A204.1 (cell line): Measurements from ENCODE around the gene MIDN.
"Not testable (repeated sequence)": the region's sequence is repeated elsewhere in the genome, so short reads cannot be mapped to it uniquely, and the experiment has no call there.

Source experiments
- FAIRE-seq: peaks from 2 replicates; lab custom pipeline; 2012; peaks lifted over from hg19 to GRCh38; lab: Jason Lieb, UNC

Gene MIDN

DNA sequence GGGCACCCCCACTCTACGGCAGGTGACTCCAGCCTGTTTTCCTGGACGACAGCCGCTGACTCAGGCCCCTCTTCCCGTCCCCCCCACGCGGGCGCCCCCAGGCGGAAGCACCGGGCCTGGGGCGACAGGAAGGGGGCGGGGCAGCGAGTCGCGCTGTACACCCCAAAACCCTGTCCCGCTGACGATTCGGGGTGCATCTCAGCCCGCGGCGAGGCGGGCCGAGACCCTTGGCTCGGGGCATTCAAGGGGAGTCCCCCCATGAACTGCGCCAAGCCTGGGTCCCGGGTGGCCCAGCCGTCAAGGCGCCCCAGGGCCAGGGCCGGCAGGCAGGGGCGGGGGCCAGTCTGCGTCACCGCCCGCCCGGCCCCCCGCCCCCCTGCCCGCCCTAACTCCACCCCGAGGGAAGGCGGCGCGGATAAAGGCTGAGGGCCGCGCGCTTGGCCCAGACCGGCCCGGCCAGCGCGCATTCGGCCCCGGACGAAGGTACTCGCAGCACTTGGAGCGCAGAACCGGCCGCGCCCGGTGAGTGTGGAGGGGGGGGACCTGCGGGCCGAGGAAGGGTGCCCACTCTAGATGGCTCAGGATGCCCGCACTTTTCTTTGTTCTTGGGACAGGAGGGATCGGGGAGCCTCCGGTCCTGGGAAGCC is at the start of gene MIDN:
Gene MIDN (plus strand): TSS at position 445 of the 647 bp plus-strand sequence. CDS start 1,714 bp downstream, outside the sequence.
- no peak for FAIRE-seq

DNA sequence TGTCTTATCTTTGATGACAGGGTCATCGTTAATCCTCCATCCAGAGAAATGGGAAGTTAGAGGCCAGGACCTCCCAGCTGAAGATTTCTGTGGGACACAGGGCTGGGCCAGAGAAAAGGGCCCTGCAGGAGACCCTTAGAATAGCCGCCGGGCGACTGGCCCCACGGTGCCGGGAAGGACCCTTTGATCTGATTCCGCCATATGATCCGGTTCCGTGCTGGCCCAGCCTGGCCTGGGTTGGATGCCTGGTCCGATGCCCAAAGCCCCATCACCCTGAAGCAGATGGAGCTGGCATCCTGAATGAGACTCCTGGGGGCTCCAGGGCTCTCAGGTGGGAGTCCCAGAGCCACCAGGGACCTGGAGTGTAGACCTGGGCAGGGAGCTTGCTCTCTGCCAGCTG is 48.9 kb upstream of the MIDN start:
- FAIRE-seq, result no peak

DNA sequence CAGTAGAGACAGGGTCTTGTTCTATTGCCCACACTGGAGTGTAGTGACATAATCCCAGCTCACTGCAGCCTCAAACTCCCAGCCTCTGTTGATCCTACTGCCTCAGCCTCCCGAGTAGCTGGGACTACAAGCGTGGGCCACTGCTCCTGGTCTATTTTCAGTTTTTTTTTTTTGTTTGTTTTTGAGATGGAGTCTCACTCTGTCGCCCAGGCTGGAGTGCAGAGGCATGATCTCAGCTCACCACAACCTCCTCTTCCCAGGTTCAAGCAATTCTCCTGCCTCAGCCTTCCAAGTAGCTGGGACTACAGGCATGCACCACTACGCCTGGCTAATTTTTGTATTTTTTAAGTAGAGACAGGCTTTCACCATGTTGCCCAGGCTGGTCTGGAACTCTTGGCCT is 47.8 kb upstream of the MIDN start:
- FAIRE-seq, result not testable (repeated sequence)

DNA sequence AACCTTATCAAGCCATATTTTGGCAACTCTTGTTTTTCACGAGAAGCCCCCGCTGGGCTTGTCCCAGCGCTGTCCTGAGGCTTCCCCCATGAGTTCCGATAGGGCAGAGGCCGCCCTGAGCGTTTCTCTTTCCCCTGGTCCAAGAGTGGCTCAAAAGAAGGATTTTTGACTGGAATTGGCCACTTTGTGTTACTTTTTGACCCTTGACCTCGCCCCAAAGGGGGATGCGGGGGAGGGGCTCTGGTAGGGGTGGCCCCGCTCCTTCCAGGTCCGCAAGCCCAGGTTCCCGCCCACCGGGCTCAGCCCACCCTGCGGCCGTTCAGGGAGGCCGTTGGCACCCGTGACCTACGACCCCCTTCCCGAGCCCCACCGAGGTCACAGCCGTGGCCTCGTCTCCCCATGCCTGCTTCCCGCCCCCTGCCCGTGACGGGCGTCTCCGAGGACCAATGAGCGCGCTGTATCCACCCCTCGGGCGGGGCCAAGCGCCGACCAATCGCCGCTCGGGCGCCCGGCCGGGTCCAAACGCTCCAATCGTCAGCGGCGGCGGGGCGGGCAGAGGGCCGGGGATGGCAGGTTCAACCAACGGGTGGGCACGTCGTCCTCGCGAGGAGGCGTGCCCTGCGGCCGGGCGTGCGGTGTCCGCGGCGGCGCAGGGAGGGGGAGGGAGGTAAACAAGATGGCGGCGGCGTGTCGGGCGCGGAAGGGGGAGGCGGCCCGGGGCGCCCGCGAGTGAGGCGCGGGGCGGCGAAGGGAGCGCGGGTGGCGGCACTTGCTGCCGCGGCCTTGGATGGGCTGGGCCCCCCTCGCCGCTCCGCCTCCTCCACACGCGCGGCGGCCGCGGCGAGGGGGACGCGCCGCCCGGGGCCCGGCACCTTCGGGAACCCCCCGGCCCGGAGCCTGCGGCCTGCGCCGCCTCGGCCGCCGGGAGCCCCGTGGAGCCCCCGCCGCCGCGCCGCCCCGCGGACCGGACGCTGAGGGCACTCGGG is 43.0 kb upstream of the MIDN start, which contains the start of gene STK11:
Gene STK11 (plus strand): TSS at position 665 of the 986 bp plus-strand sequence. CDS start 1,136 bp downstream, outside the sequence.
- peak; percentile 90 for FAIRE-seq

DNA sequence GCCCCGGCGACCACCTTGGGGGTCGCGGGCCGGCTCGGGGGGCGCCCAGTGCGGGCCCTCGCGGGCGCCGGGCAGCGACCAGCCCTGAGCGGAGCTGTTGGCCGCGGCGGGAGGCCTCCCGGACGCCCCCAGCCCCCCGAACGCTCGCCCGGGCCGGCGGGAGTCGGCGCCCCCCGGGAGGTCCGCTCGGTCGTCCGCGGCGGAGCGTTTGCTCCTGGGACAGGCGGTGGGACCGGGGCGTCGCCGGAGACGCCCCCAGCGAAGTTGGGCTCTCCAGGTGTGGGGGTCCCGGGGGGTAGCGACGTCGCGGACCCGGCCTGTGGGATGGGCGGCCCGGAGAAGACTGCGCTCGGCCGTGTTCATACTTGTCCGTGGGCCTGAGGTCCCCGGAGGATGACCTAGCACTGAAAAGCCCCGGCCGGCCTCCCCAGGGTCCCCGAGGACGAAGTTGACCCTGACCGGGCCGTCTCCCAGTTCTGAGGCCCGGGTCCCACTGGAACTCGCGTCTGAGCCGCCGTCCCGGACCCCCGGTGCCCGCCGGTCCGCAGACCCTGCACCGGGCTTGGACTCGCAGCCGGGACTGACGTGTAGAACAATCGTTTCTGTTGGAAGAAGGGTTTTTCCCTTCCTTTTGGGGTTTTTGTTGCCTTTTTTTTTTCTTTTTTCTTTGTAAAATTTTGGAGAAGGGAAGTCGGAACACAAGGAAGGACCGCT is 42.1 kb upstream of the MIDN start:
- no peak for FAIRE-seq

DNA sequence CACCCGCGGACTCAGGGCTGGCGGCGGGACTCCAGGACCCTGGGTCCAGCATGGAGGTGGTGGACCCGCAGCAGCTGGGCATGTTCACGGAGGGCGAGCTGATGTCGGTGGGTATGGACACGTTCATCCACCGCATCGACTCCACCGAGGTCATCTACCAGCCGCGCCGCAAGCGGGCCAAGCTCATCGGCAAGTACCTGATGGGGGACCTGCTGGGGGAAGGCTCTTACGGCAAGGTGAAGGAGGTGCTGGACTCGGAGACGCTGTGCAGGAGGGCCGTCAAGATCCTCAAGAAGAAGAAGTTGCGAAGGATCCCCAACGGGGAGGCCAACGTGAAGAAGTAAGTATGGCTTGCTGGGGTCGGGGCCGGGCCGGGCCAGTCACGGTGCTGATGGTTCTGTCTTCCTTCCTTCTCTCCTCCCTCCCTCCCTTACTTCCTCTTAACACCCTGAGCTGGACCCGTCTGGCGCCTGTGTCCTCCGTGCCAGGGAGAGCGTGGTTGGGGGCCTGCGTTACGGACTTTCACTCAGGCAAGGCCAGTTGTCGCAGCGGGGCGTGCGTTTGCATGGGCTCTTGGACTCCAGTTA is 41.4 kb upstream of the MIDN start:
- no peak for FAIRE-seq

DNA sequence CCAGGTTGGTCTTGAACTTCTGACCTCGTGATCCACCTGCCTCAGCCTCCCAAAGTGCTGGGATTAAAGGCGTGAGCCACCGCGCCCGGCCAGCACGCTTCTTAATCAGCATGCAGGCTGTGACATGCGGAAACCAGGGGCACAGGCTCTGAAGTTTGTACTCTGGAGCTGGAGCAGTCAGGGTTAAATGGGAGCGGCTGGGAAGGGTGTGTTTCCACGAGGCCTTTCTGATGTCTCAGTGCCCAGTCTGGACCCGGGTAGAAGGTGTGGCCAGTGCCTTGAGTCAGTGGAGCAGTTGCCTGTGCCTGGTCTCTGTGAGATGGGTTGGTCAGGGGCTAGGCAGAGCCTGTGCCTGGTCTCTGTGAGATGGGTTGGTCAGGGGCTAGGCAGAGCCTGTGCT is 39.6 kb upstream of the MIDN start:
- not testable (repeated sequence) for FAIRE-seq

DNA sequence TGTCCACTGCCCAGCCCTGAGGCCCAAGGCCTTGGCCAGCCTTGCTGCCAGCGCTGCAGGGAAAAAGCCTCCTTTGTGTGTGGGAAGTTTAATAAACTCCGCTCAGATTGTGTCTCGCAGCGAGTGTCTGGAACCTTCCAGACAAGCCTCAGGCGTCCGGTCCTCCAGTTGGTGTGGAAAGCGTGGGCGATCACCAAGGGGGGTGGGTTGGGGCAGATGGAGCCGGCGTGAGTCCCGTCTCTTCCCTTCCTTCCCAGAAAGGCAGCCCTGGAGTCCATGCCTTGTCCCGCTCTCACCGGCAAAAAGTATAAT is 38.2 kb upstream of the MIDN start:
- no peak for FAIRE-seq

DNA sequence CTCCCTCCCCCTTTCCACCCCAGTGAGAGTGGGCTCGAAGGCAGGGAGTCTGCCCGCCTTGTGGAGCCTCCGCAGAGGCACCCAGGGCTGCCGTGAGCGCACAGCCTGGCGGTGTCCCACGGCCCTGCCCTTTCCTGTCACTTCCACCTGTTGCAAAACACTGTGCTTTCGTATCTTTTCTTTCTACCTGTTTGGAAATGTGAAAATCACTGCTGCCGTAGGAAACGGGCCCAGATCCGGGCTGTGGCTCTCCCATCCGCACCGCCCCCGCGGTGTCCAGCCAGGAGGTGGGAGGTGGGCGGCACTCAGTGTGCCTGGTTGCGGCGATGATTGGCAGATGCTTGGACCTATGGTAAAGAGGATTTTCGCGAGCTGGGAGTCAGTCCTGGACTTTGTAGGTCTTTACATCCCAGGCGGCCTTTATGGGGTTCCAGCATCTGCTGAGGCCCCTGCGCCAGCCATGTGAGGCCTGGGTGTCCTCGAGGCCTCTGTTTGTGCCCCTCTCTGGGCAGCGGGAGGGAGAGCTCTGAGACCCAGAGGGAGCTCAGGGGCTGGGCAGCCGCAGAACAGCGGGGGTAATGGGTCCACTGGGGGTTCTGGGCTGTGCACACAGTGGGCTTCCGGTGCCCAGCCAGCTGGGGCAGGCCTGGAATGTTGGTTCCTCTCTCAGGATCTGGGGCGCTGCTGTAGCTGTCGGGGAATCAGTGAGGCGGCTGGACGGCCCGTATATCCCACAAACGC is 36.7 kb upstream of the MIDN start:
- FAIRE-seq, result no peak

DNA sequence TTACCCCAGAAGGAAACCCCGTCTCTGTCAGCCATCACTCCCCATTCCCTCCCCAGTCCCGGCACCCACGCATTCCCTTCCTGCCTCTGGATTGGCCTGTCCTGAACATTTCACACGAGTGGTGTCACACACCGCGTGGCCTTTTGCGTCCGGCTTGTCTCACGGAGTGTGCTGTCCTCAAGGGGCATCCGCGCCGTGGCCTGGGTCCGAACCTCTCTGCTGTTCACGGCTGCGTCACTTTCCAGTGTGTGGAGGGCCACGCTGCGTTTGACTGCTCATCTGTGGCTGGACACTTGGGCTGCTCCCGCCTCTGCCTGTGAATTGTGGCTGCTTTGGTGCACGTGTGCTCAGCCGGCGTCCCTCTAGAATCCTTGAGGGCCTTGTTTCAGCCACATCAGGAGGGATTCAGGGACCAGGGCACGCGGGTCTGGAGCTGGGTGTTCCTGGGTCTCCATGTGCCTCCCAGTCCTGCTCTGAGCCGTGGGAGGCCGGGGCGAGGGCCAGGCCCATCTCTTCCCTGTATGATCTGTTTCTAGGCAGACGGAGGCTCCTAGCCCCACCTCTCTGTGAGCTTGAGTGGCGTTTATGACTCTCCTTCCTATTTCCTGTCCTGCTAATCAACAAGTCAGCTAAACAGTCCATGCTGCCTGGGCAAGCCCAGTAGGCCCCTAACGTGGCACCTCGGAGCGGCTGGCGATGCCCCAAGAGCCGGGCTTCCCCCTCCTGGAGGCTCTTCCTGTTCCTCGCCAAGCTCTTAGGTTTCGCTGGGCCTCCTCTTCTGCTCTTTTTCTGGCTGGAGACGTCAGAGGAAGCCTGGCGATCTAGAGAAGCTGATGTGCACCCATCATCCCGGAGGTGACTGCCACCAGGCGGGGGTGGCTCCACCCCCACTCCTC is 34.7 kb upstream of the MIDN start:
- no peak for FAIRE-seq

DNA sequence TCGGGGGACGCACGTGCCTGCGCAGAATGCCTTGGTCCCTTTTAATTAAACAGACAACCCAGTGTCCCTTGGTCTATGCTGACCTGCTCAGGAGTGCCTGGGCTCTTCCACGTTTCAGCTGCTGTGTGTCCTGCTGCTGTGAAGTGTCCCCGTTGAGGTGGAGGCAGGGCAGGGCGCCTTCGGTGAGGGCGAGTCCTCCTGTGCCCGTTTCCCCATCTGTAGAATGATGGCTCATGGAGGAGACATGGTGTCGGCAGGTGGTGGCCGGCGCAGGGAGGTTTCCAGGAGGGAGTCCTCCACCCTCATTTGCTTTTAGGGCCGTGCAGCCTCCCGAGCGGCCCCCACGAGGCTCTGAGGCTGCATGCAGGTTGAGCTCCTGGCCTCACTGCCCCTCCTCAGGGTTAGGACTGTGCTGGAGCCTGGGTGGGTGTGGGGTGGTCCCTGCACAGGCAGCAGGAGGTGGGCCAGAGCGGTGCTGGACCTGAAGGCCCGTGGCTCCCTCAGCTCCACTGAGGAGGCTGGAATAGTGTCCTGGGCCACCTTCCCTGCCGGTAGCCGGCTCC is 34.0 kb upstream of the MIDN start:
- no peak for FAIRE-seq

DNA sequence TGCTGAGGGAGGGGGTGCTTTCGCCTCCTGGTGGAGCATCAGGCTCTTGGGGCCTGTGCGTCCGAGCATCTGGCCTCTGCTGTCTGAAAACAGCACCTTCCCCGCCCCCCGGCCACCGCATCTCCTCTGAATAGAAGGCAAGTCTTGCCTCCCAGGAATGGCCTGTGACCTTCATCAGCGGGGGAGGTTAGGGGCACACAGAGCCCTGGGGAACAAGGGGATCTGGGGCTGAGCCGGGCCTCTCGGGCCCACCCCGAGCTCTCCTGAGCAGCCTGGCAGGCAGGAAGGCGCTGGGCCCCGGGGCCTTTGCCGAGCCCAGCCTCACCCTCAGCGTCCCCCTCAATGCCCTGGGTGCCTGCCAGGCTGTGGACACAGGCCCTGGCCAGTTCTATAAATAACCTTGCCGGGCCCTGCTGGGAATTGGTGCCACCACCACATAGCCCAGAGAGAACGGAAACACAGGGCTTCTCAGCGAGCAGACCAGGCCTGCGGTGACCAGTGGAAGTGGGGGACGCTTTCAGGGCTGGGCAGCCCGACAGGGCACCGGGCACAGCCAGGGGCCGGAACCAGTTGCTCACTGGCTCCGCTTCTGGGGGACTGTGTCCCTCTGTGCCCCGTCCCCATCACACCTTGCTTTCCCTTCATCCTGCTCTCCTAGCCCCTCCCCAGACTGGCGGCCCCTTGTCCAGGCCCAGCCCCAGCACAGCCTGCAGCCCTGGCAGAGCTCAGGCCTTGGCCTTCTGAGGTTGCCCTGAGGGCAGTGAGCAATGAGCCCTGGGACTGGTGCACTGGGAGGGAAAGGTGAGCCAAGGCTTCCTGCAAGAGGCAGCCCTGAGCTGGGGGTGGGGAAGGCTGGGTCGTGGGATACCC is 33.3 kb upstream of the MIDN start:
- FAIRE-seq, result no peak

DNA sequence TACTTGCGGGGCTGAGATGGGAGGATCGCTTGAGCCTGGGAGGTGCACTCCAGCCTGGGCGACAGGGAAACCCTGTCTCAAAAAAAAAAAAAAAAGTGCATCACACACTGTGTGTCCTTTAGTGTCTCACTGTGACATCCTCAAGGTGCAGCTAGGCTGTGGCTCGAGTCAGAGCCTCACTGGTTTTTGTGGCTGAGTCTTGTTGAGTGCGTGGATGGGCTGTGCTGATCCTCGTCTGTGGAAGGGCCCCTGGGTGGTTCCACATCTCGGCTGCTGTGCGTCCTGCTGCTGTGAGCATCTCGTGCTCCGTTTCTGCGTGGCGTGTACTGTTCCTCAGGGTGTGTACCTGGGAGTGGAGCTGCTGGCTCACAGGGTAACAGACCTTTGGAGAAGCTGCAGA is 31.6 kb upstream of the MIDN start:
- no peak for FAIRE-seq

DNA sequence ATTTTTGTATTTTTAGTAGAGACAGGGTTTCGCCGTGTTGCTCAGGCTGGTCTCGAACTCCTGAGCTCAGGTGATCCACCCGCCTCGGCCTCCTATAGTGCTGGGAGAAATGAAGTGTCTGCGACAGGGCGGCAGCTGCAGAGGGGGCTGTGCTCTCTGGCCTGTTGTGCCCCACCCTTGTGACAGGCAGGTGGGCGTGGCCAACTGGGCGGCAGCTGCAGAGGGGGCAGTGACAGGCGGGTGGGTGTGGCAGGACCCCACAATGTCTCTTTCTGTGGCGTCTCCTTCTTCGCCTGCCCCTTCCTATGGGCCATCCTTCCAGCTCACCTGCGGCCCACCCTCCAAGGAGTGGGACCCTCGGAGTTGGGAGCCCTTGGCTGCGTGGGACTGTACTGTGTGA is 31.0 kb upstream of the MIDN start:
- FAIRE-seq, result no peak

DNA sequence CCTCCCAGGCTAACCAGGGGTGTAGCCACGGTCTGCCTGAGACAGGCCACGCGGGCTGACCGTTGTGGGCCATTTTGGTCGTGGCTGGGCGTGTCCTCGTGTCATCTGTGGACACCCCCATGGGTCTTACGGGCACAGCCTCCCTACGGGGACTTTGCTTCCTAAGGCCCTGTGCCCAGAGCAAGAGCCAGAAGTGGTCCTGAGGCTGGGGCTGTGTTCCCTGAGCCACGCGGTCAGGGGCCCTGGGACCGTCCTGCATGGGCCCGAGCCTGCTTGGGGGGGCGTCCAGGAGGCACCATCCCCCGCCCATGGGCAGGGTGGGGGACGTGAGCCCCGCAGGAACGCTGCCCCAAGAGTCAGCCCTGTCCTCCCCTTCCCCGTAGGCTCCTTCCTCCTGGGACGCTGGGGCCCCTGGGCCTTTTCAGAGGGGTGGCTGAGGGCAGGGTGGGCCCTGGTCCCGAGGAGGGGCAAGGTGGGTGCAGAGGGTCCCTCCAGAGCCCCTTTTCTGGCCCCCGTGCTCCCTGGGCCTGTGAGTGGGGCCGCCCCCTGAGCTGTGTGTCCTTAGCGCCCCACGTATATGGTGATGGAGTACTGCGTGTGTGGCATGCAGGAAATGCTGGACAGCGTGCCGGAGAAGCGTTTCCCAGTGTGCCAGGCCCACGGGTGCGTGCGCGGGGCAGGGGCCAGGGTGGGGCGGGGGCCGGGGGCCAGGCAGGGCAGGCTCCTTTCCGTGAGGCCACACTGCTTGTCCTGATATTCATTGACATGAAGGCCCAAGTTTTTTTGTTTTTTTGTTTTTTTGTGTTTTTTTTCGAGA is 29.4 kb upstream of the MIDN start:
- FAIRE-seq, result no peak

DNA sequence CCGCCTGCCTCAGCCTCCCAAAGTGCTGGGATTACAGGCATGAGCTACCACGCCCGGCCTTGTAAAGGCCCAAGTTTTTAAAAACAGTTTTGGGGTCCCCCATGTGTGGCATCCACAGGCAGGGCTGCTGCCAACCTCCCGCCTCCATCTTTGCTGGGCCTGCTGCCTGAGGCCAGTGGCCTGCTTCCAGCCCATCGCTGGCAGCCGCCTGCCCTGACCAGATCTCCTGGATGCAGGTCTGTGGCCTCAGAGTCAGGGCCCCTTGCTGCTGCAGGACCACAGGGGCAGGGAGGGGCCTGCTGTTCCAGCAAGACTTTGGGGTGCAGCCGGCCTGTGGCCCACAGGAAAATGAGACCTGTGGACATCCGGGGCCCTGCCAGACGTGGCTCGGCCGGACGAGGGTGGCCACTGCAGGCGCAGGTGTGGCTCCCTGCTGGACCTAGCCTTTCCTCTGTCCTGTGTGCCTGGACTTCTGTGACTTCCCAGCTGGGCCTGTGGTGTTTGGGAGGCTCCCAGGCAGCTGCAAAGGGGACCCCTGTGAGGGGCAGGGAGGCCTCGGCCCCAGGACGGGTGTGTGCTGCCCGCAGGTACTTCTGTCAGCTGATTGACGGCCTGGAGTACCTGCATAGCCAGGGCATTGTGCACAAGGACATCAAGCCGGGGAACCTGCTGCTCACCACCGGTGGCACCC is 28.5 kb upstream of the MIDN start:
- FAIRE-seq, result no peak

DNA sequence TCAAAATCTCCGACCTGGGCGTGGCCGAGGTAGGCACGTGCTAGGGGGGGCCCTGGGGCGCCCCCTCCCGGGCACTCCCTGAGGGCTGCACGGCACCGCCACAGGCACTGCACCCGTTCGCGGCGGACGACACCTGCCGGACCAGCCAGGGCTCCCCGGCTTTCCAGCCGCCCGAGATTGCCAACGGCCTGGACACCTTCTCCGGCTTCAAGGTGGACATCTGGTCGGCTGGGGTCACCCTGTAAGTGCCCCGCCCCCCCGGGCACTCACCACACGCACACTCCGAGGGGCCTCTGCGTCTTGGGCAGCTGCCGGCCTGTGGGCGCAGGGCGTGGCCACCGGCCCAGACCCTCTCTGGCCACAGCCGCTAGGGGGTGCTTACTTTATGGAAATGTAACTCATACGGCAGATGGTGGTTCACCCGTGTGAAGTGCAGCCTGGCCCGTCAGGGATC is 27.9 kb upstream of the MIDN start:
- FAIRE-seq, result no peak
